ENCODE measurements around the gene CCR3. TPM values are rescaled to one million over a fixed set of nuclear protein-coding genes. Genes with fewer than 3 reads are reported as not detected.

CCR3 gene
- total RNA-seq, 1 experiment from 2014 or later = not detected

GRCh38 chr3:46316206-46316605, 73.9 kb downstream of the CCR3 start:
- Histone ChIP-seq H3K4me1 (ENCODE audit: control insufficient read depth, insufficient read depth, low read length) (no peaks in the 10 kb centered on the region), H3K27ac (ENCODE audit: low read length) (no peak overlapping the region), H3K27me3 (ENCODE audit: control insufficient read depth, insufficient read depth, low read length) (no peaks in the 10 kb centered on the region), H3K4me3 (ENCODE audit: low read depth in 2 of 2, low read length in 2 of 2) (no peak overlapping the region), H3K9me3 (ENCODE audit: control insufficient read depth, insufficient read depth, low read depth, low read length) (no peaks in the 10 kb centered on the region), H3K36me3 (ENCODE audit: control insufficient read depth, insufficient read depth, low read length) (no peaks in the 10 kb centered on the region)
- in situ Hi-C loops (cut with HindIII; ENCODE audit: low pct_unique_long_range_greater_than_20kb, low sequenced_read_pairs) (no loop called here), intact Hi-C loops (cut with micrococcal nuclease; ENCODE audit: unreplicated experiment) (no loop called here)
- DNase-seq (ENCODE audit: low read depth, low spot score) = no peak
- POLR2A ChIA-PET = no interaction called here
- no peak for TF ChIP-seq TCF7L2 (IDR thresholded peaks at IDR 0.05; ENCODE audit: low read depth, low read length)
- TF ChIP-seq CTCF (IDR thresholded peaks at IDR 0.05) = no peak
- no peak for TF ChIP-seq SIN3A (IDR thresholded peaks at IDR 0.05; ENCODE audit: borderline replicate concordance, insufficient read depth, low read depth, low read length)
- no peak for TF ChIP-seq POLR2AphosphoS5 (IDR thresholded peaks at IDR 0.05; ENCODE audit: low read depth, low read length)
- TF ChIP-seq, protein P1, sequence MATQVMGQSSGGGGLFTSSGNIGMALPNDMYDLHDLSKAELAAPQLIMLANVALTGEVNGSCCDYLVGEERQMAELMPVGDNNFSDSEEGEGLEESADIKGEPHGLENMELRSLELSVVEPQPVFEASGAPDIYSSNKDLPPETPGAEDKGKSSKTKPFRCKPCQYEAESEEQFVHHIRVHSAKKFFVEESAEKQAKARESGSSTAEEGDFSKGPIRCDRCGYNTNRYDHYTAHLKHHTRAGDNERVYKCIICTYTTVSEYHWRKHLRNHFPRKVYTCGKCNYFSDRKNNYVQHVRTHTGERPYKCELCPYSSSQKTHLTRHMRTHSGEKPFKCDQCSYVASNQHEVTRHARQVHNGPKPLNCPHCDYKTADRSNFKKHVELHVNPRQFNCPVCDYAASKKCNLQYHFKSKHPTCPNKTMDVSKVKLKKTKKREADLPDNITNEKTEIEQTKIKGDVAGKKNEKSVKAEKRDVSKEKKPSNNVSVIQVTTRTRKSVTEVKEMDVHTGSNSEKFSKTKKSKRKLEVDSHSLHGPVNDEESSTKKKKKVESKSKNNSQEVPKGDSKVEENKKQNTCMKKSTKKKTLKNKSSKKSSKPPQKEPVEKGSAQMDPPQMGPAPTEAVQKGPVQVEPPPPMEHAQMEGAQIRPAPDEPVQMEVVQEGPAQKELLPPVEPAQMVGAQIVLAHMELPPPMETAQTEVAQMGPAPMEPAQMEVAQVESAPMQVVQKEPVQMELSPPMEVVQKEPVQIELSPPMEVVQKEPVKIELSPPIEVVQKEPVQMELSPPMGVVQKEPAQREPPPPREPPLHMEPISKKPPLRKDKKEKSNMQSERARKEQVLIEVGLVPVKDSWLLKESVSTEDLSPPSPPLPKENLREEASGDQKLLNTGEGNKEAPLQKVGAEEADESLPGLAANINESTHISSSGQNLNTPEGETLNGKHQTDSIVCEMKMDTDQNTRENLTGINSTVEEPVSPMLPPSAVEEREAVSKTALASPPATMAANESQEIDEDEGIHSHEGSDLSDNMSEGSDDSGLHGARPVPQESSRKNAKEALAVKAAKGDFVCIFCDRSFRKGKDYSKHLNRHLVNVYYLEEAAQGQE (IDR thresholded peaks at IDR 0.05; ENCODE audit: insufficient read depth in 1 of 2, low read depth in 2 of 2, low read length in 1 of 2) = no peak
- CTCF ChIA-PET = no interaction called here
- ATAC-seq = no peak
- BruUV-seq (replicated peaks) = no TSS peak

Other genes with a start within 250 kb of the CCR3 start
- gene FYCO1, start 246.6 kb upstream of the CCR3 start, total RNA-seq (2021; ENCODE audit: unreplicated experiment) = 8.7 TPM
- gene XCR1, start 215.0 kb upstream of the CCR3 start, total RNA-seq (2021; ENCODE audit: unreplicated experiment) = not detected
- gene CCR1, start 34.1 kb upstream of the CCR3 start, total RNA-seq (2021; ENCODE audit: unreplicated experiment) = not detected
- gene CCR2, start 111.7 kb downstream of the CCR3 start, total RNA-seq (2021; ENCODE audit: unreplicated experiment) = not detected
- gene CCR5, start 128.5 kb downstream of the CCR3 start, total RNA-seq (2021; ENCODE audit: unreplicated experiment) = not detected
- not detected for gene CCRL2, start 164.8 kb downstream of the CCR3 start, total RNA-seq (2021; ENCODE audit: unreplicated experiment)
- not detected for gene LTF, start 222.4 kb downstream of the CCR3 start, total RNA-seq (2021; ENCODE audit: unreplicated experiment)

All from Panc1 (cell line).